Muscle of leg (tissue), 11 donors: ENCODE measurements around the gene E2F1. TPM values are rescaled to one million over a fixed set of nuclear protein-coding genes. Genes with fewer than 3 reads are reported as not detected.

Experiments used
- DNase-seq: peaks from one replicate; pipeline ENCODE4 v3.0.0; 2013
- H3K27ac ChIP-seq: one replicate; pipeline ENCODE4 v1.5.1; 2013; ENCODE audit warnings: mild to moderate bottlenecking, low read length, control low read depth
- H3K27me3 ChIP-seq: one replicate; pipeline ENCODE4 v1.6.1; 2013; ENCODE audit warnings: low read length; ENCODE audit not compliant: control insufficient read depth, insufficient read depth
- H3K36me3 ChIP-seq: one replicate; pipeline ENCODE4 v1.6.1; 2013; ENCODE audit warnings: low read length; ENCODE audit not compliant: control insufficient read depth, insufficient read depth
- H3K4me1 ChIP-seq: one replicate; pipeline ENCODE4 v1.6.1; 2013; ENCODE audit warnings: low read length; ENCODE audit not compliant: control insufficient read depth, insufficient read depth
- H3K4me3 ChIP-seq: one replicate; pipeline ENCODE4 v1.5.1; 2013; ENCODE audit warnings: low read length, control low read depth
- H3K9me3 ChIP-seq: replicated peaks from 2 replicates; pipeline ENCODE4 v1.6.1; 2013; ENCODE audit warnings: low read depth, low read length; ENCODE audit not compliant: control insufficient read depth
- WGBS: methylation state at CpG from one replicate; pipeline ENCODE4 v1.1.5; 2013; ENCODE audit warnings: missing lambda C conversion rate; ENCODE audit not compliant: insufficient coverage; 5-methylcytosine and 5-hydroxymethylcytosine counted together
- polyA plus RNA-seq, 8 donors: library from polyadenylated mRNA; unstranded; fragments of 120-200 nt; gene quantifications; one replicate each; pipeline versions ENCODE4 v1.2.1 to v1.2.3, GENCODE V29; 2013; ENCODE audit warnings: inconsistent platforms in 1 of 8, low replicate concordance in 1 of 8; ENCODE audit not compliant: insufficient read length in 8 of 8, insufficient read depth in 1 of 8
- total RNA-seq: library from RNA; stranded (reverse); fragments of 120-200 nt; gene quantifications from one replicate; pipeline ENCODE4 v1.2.4, GENCODE V29; 2013

E2F1 gene
- total and polyA plus RNA-seq, 9 donors: 7.8 to 16.7 (median 12.8) TPM

DNA sequence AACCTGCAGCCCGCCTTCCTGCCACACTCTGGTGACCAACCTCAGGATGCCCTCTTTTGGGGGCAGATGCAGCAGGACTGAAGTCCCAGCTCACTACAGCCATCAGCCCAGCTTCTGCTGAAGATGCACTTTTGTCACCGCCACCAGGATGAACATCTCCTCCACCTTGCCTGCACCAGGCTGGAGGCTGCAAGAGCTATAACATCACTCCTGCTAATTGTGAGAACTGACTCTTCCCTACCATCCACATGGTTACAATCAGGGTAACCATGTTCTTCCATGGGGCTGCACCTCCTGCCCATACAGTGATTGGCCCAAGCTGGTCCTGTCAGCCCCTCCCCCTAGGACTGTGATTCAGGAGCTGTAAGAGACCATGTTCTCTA is 21.4 kb downstream of the E2F1 start:
- no peak overlapping the region for H3K4me3 ChIP-seq
- no peak overlapping the region for H3K27ac ChIP-seq
- WGBS: 100% methylated on average over 2 of the region's 2 CpGs
- H3K9me3 ChIP-seq: no peaks in the 10 kb centered on the region
- no peaks in the 10 kb centered on the region for H3K27me3 ChIP-seq
- H3K36me3 ChIP-seq: peaks cover 25% of the 10 kb centered on the region
- DNase-seq: no peak
- H3K4me1 ChIP-seq: peaks cover 38% of the 10 kb centered on the region

DNA sequence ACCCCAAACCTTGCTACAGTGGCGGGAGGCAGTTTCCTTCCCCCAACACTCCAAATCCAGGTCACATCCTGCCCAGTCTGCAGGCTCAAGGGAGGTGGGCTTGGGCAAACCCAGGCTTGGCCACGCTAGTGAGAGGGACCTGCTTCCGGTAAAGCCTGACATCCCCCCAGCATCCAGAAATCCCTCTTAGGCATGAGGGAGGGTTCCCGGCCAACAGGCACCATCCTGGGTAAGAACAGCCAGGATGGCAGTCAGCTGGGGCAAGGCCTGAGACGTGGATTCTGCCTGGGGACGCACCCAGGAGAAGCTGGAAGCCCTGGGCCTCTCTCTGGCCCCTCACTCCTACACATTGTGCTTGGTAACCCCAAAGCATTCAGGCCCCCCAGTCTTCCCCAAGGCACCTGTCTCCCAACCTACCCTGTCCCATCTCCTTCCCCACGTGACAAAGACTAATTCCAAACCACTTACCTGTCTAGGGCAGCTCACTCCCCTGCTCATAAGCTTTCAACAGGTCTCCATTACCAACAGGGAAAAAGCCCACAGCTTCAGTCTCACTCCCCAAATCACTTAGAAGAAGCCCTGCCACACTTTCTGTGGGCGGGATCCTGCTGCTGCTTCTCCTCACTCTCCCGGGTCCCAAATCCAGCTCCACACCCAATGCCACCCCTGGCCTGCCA is 22.0 kb downstream of the E2F1 start:
- Histone ChIP-seq H3K4me3 (peak overlapping the region; percentile 85), H3K36me3 (peaks cover 25% of the 10 kb centered on the region), H3K9me3 (no peaks in the 10 kb centered on the region), H3K4me1 (peaks cover 38% of the 10 kb centered on the region), H3K27ac (peak overlapping the region; percentile 77), H3K27me3 (no peaks in the 10 kb centered on the region)
- no peak for DNase-seq
- 40% methylated on average over 9 of the region's 9 CpGs for WGBS

DNA sequence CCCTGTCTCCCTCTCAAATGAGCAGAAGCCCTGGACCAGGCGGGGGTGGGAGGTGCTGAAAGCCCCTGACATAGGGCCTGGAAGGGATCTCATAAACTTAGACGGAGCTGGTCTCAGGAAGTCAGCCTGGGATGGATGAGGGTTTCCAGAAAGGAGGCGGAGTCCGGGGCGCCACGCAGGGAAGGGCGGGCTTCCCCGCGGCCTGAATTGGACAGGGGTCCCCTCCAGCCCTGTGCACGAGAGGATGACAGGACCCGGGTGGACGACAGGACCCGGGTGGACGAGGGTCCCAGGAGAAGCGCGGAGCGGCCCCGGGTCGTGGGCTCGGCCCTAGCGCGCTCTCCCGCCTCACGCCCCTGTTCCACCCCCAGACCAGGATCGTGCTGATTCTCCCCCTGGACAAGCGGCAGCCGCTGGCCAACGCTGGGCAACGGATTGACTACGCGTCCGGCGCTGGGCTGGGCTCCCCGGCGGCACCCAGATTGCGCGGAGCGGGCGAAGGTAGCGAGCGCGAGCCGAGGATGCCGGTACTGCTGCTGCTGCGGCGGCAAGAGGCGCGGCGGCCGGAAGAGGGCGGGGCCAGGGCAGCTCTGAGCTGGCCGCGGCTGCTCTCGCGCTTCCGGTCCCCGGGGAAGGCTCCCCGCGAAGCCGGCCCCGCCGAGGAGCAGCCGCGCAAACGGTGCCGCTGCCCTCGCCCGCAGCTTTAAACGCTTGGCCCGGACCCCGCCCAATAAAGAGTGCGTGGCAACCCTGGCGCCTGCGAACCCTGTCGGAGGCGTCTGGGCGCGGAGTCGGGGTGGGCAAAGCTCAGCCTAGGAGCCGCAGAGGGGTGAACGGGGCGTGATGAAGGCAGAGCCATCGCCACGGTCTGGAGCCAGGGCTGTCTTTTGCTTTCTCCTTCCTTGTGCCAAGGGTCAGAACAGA is 22.8 kb downstream of the E2F1 start:
- Histone ChIP-seq H3K27me3 (no peaks in the 10 kb centered on the region), H3K4me1 (peaks cover 38% of the 10 kb centered on the region), H3K4me3 (peak overlapping the region; percentile 85), H3K36me3 (peaks cover 20% of the 10 kb centered on the region), H3K9me3 (no peaks in the 10 kb centered on the region), H3K27ac (peak overlapping the region; percentile 84)
- DNase-seq: peak; percentile 87
- under 1% methylated on average over 81 of the region's 84 CpGs for WGBS

DNA sequence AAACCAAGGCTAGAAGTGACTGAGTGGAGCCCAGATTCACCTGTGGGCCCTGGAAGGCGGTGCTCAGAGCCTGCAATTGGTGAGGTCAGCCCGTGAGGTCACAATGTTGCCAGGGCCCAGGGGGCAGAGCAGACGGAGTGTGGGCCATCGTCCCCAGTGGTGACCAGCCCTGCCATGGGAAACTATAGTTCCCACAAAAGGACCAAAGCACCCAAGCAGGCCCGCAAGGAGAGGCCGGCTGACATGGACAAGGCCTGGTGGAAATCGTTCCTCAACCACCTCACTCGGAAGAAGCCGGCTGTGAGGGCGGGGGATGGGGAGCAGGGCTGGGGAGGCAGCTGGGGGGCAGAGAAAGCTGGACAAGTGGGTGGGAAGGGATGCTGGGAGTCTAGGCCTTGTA is 24.0 kb downstream of the E2F1 start, which contains the start of gene C20orf144:
C20orf144 (plus strand) TSS at position 156 of the 400 bp plus-strand sequence; CDS start at position 175, 19 bp downstream.
- peak within 1 kb of the TSS; percentile 84 for H3K27ac ChIP-seq
- H3K27me3 ChIP-seq: no peaks in the 10 kb centered on the region
- peak; percentile 10 for DNase-seq

DNA sequence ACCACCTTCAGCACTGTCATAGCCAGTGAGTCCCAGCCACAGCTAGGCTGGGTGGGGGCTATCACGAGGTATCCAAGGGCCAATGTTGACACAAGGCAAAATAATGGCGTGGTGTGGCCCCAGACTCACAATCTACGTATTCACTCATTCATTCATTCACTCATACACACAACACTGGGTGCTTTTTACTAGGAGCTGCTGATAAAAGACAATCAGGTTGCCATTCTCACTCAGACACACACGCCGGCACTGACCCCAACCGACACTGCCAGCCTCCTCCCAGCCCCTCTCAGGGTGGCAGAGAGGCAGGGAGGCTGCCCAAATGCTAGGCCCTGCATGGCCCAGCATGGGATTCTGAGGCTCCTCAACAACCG is 25.5 kb downstream of the E2F1 start:
- no peak for DNase-seq
- Histone ChIP-seq H3K36me3 (peaks cover 38% of the 10 kb centered on the region), H3K9me3 (no peaks in the 10 kb centered on the region), H3K27ac (no peak overlapping the region), H3K27me3 (no peaks in the 10 kb centered on the region), H3K4me1 (peaks cover 18% of the 10 kb centered on the region), H3K4me3 (no peak overlapping the region)
- 96% methylated on average over 6 of the region's 7 CpGs for WGBS

More for the DNA sequence above, 24.0 kb downstream of the E2F1 start, which contains the start of gene C20orf144:
- H3K9me3 ChIP-seq: no peaks in the 10 kb centered on the region
- 95% methylated on average over 8 of the region's 10 CpGs for WGBS
- peaks cover 25% of the 10 kb centered on the region for H3K4me1 ChIP-seq
- H3K36me3 ChIP-seq: peaks cover 30% of the 10 kb centered on the region
- H3K4me3 ChIP-seq: peak within 1 kb of the TSS; percentile 85

DNA sequence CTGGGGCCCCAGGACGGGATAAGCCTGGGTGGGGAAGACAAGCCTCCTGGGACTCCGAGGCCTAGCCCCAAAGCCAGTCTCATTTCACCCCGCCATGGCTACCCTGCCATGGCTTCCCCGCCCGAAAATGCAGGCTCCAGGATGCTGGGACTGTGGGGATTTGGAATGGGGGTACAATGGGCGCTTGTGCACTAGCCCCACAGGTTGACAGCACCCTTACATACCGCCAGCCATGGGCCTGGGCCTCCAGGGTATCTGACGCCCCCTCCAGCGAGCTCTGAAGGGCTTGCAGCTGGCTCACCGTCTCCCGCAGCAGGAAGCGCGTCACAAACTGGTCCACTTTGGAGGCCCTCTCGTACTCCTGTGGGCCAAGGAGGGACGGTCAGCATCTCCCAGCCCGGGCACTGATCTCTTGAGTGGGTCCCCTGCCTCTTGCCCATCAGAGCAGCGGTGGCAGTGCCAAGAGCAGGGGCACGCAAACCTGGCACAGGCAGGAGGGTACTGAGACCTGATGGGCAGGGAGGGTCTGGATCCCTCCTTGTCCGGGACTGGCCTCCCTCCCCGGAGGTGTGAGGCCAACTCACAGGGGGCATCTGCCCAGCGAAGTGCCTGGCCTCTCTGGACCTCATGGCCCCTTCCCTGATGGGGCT is 26.0 kb downstream of the E2F1 start:
- peak; percentile 11 for DNase-seq
- whole genome bisulfite sequencing: 92% methylated on average over 19 of the region's 21 CpGs
- Histone ChIP-seq H3K27me3 (no peaks in the 10 kb centered on the region), H3K36me3 (peaks cover 38% of the 10 kb centered on the region), H3K4me1 (peaks cover 18% of the 10 kb centered on the region), H3K27ac (no peak overlapping the region), H3K9me3 (no peaks in the 10 kb centered on the region), H3K4me3 (no peak overlapping the region)

DNA sequence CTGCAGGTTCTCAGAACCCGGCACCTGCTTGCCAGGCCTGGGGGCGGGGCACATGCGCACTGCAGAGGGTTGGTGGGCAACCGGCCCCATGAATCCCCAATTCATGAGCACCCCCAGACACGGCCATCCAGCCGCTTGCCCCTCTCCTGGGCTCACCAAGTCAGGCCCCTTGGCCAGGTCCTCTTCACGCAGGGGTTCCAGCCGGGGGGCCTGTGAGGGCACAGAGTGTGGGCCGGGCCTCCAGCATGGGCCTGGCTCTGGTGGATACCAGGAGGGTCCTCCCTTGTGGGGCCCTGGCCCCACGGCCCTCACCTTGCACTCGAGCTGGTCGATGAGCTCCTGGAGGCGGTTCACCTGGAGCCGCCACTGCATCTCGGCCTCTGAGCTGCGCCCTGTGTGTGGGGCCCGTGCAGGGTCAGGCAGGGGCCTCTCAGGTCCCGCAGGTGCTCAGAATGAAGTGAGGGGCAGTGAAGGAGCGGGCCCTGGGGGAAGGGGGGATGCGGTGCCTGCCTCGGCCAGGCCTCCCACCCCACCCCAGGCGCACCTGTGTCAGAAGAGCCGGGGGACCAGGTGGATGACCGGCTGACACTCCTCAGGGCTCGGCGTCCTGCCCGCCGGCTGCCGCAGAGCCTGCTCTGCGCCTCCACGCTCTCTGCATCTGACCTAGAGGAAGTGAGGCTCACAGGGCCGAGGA is 26.7 kb downstream of the E2F1 start:
- 91% methylated on average over 30 of the region's 32 CpGs for WGBS
- Histone ChIP-seq H3K4me3 (no peak overlapping the region), H3K9me3 (no peaks in the 10 kb centered on the region), H3K4me1 (peaks cover 16% of the 10 kb centered on the region), H3K27ac (no peak overlapping the region), H3K36me3 (peaks cover 38% of the 10 kb centered on the region), H3K27me3 (peaks cover under 1% of the 10 kb centered on the region)
- peak; percentile 7 for DNase-seq

DNA sequence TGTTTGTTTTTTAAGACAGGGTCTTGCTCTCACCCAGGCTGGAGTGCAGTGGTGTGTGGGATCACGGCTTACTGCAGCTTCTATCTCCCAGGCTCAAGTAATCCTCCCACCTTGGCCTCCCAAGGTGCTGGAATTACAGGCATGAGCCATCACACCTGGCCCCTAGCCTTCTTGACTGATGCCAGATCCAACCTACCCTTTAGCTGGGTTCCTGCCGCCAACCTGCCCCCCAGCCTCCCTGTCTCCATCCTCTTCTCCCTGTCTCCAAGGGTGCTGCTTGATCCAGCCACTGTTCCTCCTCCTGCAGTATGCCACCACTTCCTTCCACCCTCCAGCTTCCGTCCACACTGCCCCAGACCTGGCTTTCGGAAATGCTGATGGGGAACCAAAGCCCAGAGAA is 27.3 kb downstream of the E2F1 start:
- H3K27me3 ChIP-seq: peaks cover 2% of the 10 kb centered on the region
- peaks cover 13% of the 10 kb centered on the region for H3K4me1 ChIP-seq
- no peak overlapping the region for H3K27ac ChIP-seq
- H3K36me3 ChIP-seq: peaks cover 38% of the 10 kb centered on the region
- H3K9me3 ChIP-seq: no peaks in the 10 kb centered on the region
- no peak for DNase-seq
- WGBS: 92% methylated on average over 2 of the region's 4 CpGs
- no peak overlapping the region for H3K4me3 ChIP-seq

DNA sequence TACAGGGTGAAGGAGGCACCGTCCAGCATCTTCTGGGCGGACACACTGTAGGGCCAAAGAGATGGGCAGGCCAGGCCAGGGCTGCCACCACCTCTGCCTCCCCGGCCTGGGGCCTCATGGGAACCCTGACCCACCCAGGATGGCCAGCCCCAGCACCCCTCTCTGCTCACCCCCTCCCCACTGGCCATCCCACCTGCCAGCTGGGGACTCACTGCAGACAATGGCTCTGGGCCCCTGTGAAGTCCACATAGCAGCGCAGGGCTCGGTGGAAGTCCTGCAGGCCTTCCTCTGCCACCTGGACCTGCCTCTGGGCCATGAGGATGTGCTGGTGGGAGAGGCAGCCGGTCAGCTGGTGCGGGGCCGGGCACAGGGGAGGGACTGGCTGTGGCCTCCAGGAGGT is 27.7 kb downstream of the E2F1 start:
- Histone ChIP-seq H3K27me3 (peaks cover 2% of the 10 kb centered on the region), H3K27ac (no peak overlapping the region), H3K4me3 (no peak overlapping the region), H3K36me3 (peaks cover 38% of the 10 kb centered on the region), H3K9me3 (no peaks in the 10 kb centered on the region), H3K4me1 (peaks cover 13% of the 10 kb centered on the region)
- DNase-seq: no peak
- 89% methylated on average over 6 of the region's 8 CpGs for WGBS
